Erythroblast (primary cell): ENCODE data around the gene BMPER.

Experiments used
- GATA1 ChIP-seq: IDR thresholded peaks from 2 replicates; pipeline ENCODE4 v1.6.1; 2011; ENCODE audit warnings: low read depth, mild to moderate bottlenecking, control low read depth, low read length, moderate library complexity
- POLR2A ChIP-seq: IDR thresholded peaks from 2 replicates; pipeline ENCODE4 v1.6.1; 2011; ENCODE audit warnings: mild to moderate bottlenecking, low read length

GRCh38 chr7:34190299-34190698, 285.0 kb downstream of the BMPER start:
- TF ChIP-seq POLR2A: no peak
- no peak for TF ChIP-seq GATA1
